GM23248 (cell line): ENCODE measurements around the gene CREB3.

Experiments used
- EZH2 ChIP-seq: fragments of 200-600 bp; sonication (generic); IDR thresholded peaks from 2 replicates; pipeline ENCODE4 v1.6.1; 2018; ENCODE audit warnings: antibody characterized with exemption, mild to moderate bottlenecking; ENCODE audit not compliant: insufficient read depth, poor library complexity, severe bottlenecking
- EZH2phosphoT487 ChIP-seq: fragments of 200-600 bp; sonication (generic); IDR thresholded peaks from 2 replicates; pipeline ENCODE4 v1.6.1; 2018; ENCODE audit warnings: antibody characterized with exemption, moderate library complexity, mild to moderate bottlenecking, low read depth; ENCODE audit not compliant: insufficient read depth

- TF ChIP-seq EZH2phosphoT487: no peak
- no peak for TF ChIP-seq EZH2
These were observed 13.1 kb downstream of the CREB3 start for GRCh38 chr9:35745569-35745968.
